Measurements from ENCODE around the gene SPSB4. TPM values are rescaled to one million over a fixed set of nuclear protein-coding genes. Genes with fewer than 3 reads are reported as not detected.

The SPSB4 gene
- total and polyA plus RNA-seq, 2 donors (not counting 1 experiment from before 2014, with no cell fraction given): not detected

GRCh38 chr3:141074529-141074928, 23.4 kb downstream of the SPSB4 start:
- H3K4me2 ChIP-seq (replicated peaks; ENCODE audit: low read depth, low read length, poor library complexity, severe bottlenecking): no peak overlapping the region
- Mint-ChIP-seq H3K4me1 (peaks cover 14% of the 10 kb centered on the region), H3K27ac (no peak overlapping the region), H3K27me3 (peaks cover 2% of the 10 kb centered on the region), H3K4me3 (no peak overlapping the region), H3K9me3 (ENCODE audit: insufficient read depth) (no peaks in the 10 kb centered on the region)
- ChIA-PET CTCF (no interaction called here), POLR2A (no interaction called here)
- WGBS (ENCODE audit: insufficient coverage): 90% methylated on average over 9 of the region's 9 CpGs
- no peak overlapping the region for H3K9ac ChIP-seq (ENCODE audit: low read length)
- H3K36me3 ChIP-seq (replicated peaks in 1 of 2; ENCODE audit: control extremely low read depth in 1 of 2, control insufficient read depth in 1 of 2, extremely low read depth in 1 of 2, insufficient read depth in 2 of 2, low read length in 1 of 2): no peaks in the 10 kb centered on the region
- TF ChIP-seq EZH2 (IDR thresholded peaks at IDR 0.05; ENCODE audit: borderline replicate concordance, insufficient read depth, low read depth, low read length, poor library complexity, severe bottlenecking) (no peak), CTCF (IDR thresholded peaks at IDR 0.05) (no peak)
- H3K79me2 ChIP-seq (ENCODE audit: control insufficient read depth, insufficient read depth, low read length): no peaks in the 10 kb centered on the region
- intact Hi-C loops (cut with micrococcal nuclease): no loop called here
- DNase-seq: no peak
- no peak for ATAC-seq (ENCODE audit: low read depth)
- H3K27me3 ChIP-seq (replicated peaks in 1 of 4; ENCODE audit: control extremely low read depth in 1 of 4, control insufficient read depth in 3 of 4, insufficient read depth in 4 of 4, low read length in 3 of 4): peaks cover 0 to 2% (median 0%) of the 10 kb centered on the region in 4 experiments
- H3K4me1 ChIP-seq (ENCODE audit: control insufficient read depth in 2 of 2, insufficient read depth in 2 of 2, low read length in 2 of 2): peaks cover 0 to 10% of the 10 kb centered on the region in 2 donors
- no peak overlapping the region for H3K4me3 ChIP-seq (ENCODE audit: control extremely low read depth in 1 of 5, extremely low read depth in 1 of 5, insufficient read depth in 1 of 5, low read depth in 2 of 5, low read length in 4 of 5)
- no peak overlapping the region for H2AFZ ChIP-seq (ENCODE audit: insufficient read depth, low read depth, low read length, poor library complexity, severe bottlenecking)
- H3K27ac ChIP-seq (ENCODE audit: low read length in 2 of 2): no peak overlapping the region
- H4K20me1 ChIP-seq (ENCODE audit: control insufficient read depth, insufficient read depth, low read length, poor library complexity, severe bottlenecking): no peaks in the 10 kb centered on the region
- no peaks in the 10 kb centered on the region for H3K9me3 ChIP-seq (ENCODE audit: control extremely low read depth in 1 of 3, control insufficient read depth in 2 of 3, insufficient read depth in 1 of 3, low read length in 2 of 3)

GRCh38 chr3:141076036-141076773, 25.1 kb downstream of the SPSB4 start:
- Histone ChIP-seq H3K4me3 (ENCODE audit: control extremely low read depth in 1 of 5, extremely low read depth in 1 of 5, insufficient read depth in 1 of 5, low read depth in 2 of 5, low read length in 4 of 5) (no peak overlapping the region), H3K9me3 (ENCODE audit: control extremely low read depth in 1 of 3, control insufficient read depth in 2 of 3, insufficient read depth in 1 of 3, low read length in 2 of 3) (no peaks in the 10 kb centered on the region), H3K4me2 (replicated peaks; ENCODE audit: low read depth, low read length, poor library complexity, severe bottlenecking) (peak overlapping the region; percentile 69), H3K4me1 (ENCODE audit: control insufficient read depth in 2 of 2, insufficient read depth in 2 of 2, low read length in 2 of 2) (peaks cover 0 to 10% of the 10 kb centered on the region in 2 donors), H2AFZ (ENCODE audit: insufficient read depth, low read depth, low read length, poor library complexity, severe bottlenecking) (peak overlapping the region; percentile 82), H3K36me3 (replicated peaks in 1 of 2; ENCODE audit: control extremely low read depth in 1 of 2, control insufficient read depth in 1 of 2, extremely low read depth in 1 of 2, insufficient read depth in 2 of 2, low read length in 1 of 2) (no peaks in the 10 kb centered on the region), H3K27ac (ENCODE audit: low read length in 2 of 2) (no peak overlapping the region), H4K20me1 (ENCODE audit: control insufficient read depth, insufficient read depth, low read length, poor library complexity, severe bottlenecking) (no peaks in the 10 kb centered on the region), H3K27me3 (replicated peaks in 1 of 4; ENCODE audit: control extremely low read depth in 1 of 4, control insufficient read depth in 3 of 4, insufficient read depth in 4 of 4, low read length in 3 of 4) (peaks cover 0 to 2% (median 0%) of the 10 kb centered on the region in 4 experiments), H3K79me2 (ENCODE audit: control insufficient read depth, insufficient read depth, low read length) (no peaks in the 10 kb centered on the region), H3K9ac (ENCODE audit: low read length) (no peak overlapping the region)
- H3K27me3 Mint-ChIP-seq: peaks cover 3% of the 10 kb centered on the region
- intact Hi-C loops (cut with micrococcal nuclease): no loop called here
- 90% methylated on average over 9 of the region's 12 CpGs for WGBS (ENCODE audit: insufficient coverage)
- ChIA-PET CTCF (no interaction called here), POLR2A (no interaction called here)
- H3K9me3 Mint-ChIP-seq (ENCODE audit: insufficient read depth): no peaks in the 10 kb centered on the region
- no peak overlapping the region for H3K27ac Mint-ChIP-seq
- DNase-seq (no peak), ATAC-seq (ENCODE audit: low read depth) (no peak)
- TF ChIP-seq CTCF (IDR thresholded peaks at IDR 0.05) (no peak), EZH2 (IDR thresholded peaks at IDR 0.05; ENCODE audit: borderline replicate concordance, insufficient read depth, low read depth, low read length, poor library complexity, severe bottlenecking) (no peak)
- H3K4me3 Mint-ChIP-seq: peak overlapping the region; percentile 80
- H3K4me1 Mint-ChIP-seq: peaks cover 14% of the 10 kb centered on the region
